MM.1S (cell line): ENCODE data around the gene EPHA7.

Experiments
- DNase-seq: peaks from one replicate; pipeline ENCODE4 v3.0.0-alpha.2; 2015
- H2AFZ ChIP-seq: fragments of 300-600 bp; sonication (generic); 2 replicates; pipeline ENCODE4 v1.6.0; 2016; ENCODE audit warnings: antibody characterized with exemption, low read length
- H3F3A ChIP-seq: fragments of 300-600 bp; sonication (generic); 2 replicates; pipeline ENCODE4 v1.6.1; 2016; ENCODE audit warnings: mild to moderate bottlenecking, antibody characterized with exemption, low read length, moderate library complexity, mixed read lengths; ENCODE audit not compliant: insufficient read depth
- H3K27ac ChIP-seq: fragments of 300-600 bp; sonication (generic); 2 replicates; pipeline ENCODE4 v1.5.1; 2016; ENCODE audit warnings: mild to moderate bottlenecking, low read length
- H3K27me3 ChIP-seq: fragments of 300-600 bp; sonication (generic); replicated peaks from 2 replicates; pipeline ENCODE4 v1.6.0; 2016; ENCODE audit warnings: low read length; ENCODE audit not compliant: insufficient read depth
- H3K36me3 ChIP-seq: fragments of 300-600 bp; sonication (generic); replicated peaks from 2 replicates; pipeline ENCODE4 v1.6.1; 2016; ENCODE audit warnings: mild to moderate bottlenecking, low read length, mixed read lengths; ENCODE audit not compliant: insufficient read depth
- H3K4me1 ChIP-seq: fragments of 300-600 bp; sonication (generic); 2 replicates; pipeline ENCODE4 v1.6.1; 2016; ENCODE audit warnings: low read length, mixed read lengths
- H3K4me2 ChIP-seq: fragments of 300-600 bp; sonication (generic); 2 replicates; pipeline ENCODE4 v1.6.0; 2016; ENCODE audit warnings: low read depth, low read length
- H3K4me3 ChIP-seq: fragments of 300-600 bp; sonication (generic); 2 replicates; pipeline ENCODE4 v1.5.1; 2016; ENCODE audit warnings: low read length, mixed read lengths
- H3K79me2 ChIP-seq: fragments of 300-600 bp; sonication (generic); 2 replicates; pipeline ENCODE4 v1.6.1; 2016; ENCODE audit warnings: mixed run types, low read length, mixed read lengths
- H3K9ac ChIP-seq: fragments of 300-600 bp; sonication (generic); 2 replicates; pipeline ENCODE4 v1.6.1; 2016; ENCODE audit warnings: low read length, mixed read lengths
- H3K9me2 ChIP-seq: fragments of 300-600 bp; sonication (generic); replicated peaks from 2 replicates; pipeline ENCODE4 v1.6.1; 2016; ENCODE audit warnings: mild to moderate bottlenecking, low read length, mixed read lengths; ENCODE audit not compliant: insufficient read depth
- H3K9me3 ChIP-seq: fragments of 300-600 bp; sonication (generic); replicated peaks from 2 replicates; pipeline ENCODE4 v1.6.1; 2016; ENCODE audit warnings: mild to moderate bottlenecking, low read length, mixed read lengths; ENCODE audit not compliant: insufficient read depth
- H4K20me1 ChIP-seq: fragments of 300-600 bp; sonication (generic); 2 replicates; pipeline ENCODE4 v1.6.1; 2016; ENCODE audit warnings: mild to moderate bottlenecking, low read length, moderate library complexity, mixed read lengths; ENCODE audit not compliant: insufficient read depth
- CTCF ChIP-seq: fragments of 300-600 bp; sonication (generic); IDR thresholded peaks from 2 replicates; pipeline ENCODE4 v1.5.1; 2016; ENCODE audit warnings: antibody characterized with exemption, low read length, mixed read lengths
- EZH2 ChIP-seq: fragments of 300-600 bp; sonication (generic); optimal IDR thresholded peaks from 2 replicates; pipeline ENCODE3; 2017; ENCODE audit warnings: low read depth, mild to moderate bottlenecking, antibody characterized with exemption, low read length, mixed read lengths
- EZH2phosphoT487 ChIP-seq: fragments of 300-600 bp; sonication (generic); IDR thresholded peaks from 2 replicates; pipeline ENCODE4 v1.6.1; 2018; ENCODE audit warnings: antibody characterized with exemption, low read length

The EPHA7 gene

GRCh38 chr6:93433592-93433991 lies 14.2 kb upstream of the EPHA7 start:
- Histone ChIP-seq H3K4me1 (no peaks in the 10 kb centered on the region), H3K9ac (no peak overlapping the region), H3K4me2 (no peak overlapping the region), H3K27me3 (no peaks in the 10 kb centered on the region), H3K27ac (no peak overlapping the region), H3K9me3 (no peaks in the 10 kb centered on the region), H3K9me2 (no peaks in the 10 kb centered on the region), H3K36me3 (no peaks in the 10 kb centered on the region), H3K4me3 (no peak overlapping the region), H3K79me2 (no peaks in the 10 kb centered on the region), H3F3A (no peaks in the 10 kb centered on the region), H2AFZ (no peak overlapping the region), H4K20me1 (no peaks in the 10 kb centered on the region)
- no peak for DNase-seq
- TF ChIP-seq CTCF (no peak), EZH2phosphoT487 (no peak), EZH2 (no peak)

GRCh38 chr6:93424303-93425064 lies 5.1 kb upstream of the EPHA7 start:
- Histone ChIP-seq H2AFZ (no peak overlapping the region), H3K36me3 (no peaks in the 10 kb centered on the region), H3K4me3 (no peak overlapping the region), H3K27ac (no peak overlapping the region), H3K9me3 (no peaks in the 10 kb centered on the region), H3K4me2 (no peak overlapping the region), H3K9ac (no peak overlapping the region), H3K79me2 (no peaks in the 10 kb centered on the region), H3K9me2 (no peaks in the 10 kb centered on the region), H3K27me3 (0 out of 2 replicates have a peak, but pooled peaks cover 7% of the 10 kb centered on the region), H3K4me1 (no peaks in the 10 kb centered on the region), H3F3A (peaks cover 6% of the 10 kb centered on the region), H4K20me1 (no peaks in the 10 kb centered on the region)
- peak; percentile 55 for TF ChIP-seq CTCF
- no peak for TF ChIP-seq EZH2
- DNase-seq = peak; percentile 24

- Histone ChIP-seq H3K4me1 (no peaks in the 10 kb centered on the region), H3F3A (peaks cover 11% of the 10 kb centered on the region), H2AFZ (no peak overlapping the region), H3K4me3 (no peak overlapping the region), H3K9ac (no peak overlapping the region), H3K36me3 (no peaks in the 10 kb centered on the region), H3K9me2 (no peaks in the 10 kb centered on the region), H3K4me2 (no peak overlapping the region), H3K27ac (no peak overlapping the region), H4K20me1 (no peaks in the 10 kb centered on the region), H3K9me3 (no peaks in the 10 kb centered on the region), H3K79me2 (no peaks in the 10 kb centered on the region), H3K27me3 (0 out of 2 replicates have a peak, but pooled peaks cover 7% of the 10 kb centered on the region)
- TF ChIP-seq EZH2 (no peak), EZH2phosphoT487 (no peak), CTCF (peak; percentile 51)
- DNase-seq = peak; percentile 65
These were observed 4.2 kb upstream of the EPHA7 start for GRCh38 chr6:93423542-93423941.
